C4-2B (cell line): ENCODE results near the gene EVI5.
"Not testable (repeated sequence)": the region's sequence is repeated elsewhere in the genome, so short reads cannot be mapped to it uniquely, and the experiment has no call there.

Experiments
- H3K27ac ChIP-seq: fragments of 450-650 bp; 2 replicates; pipeline ENCODE4 v1.5.1; 2017
- ZFX ChIP-seq: fragments of 450-650 bp; IDR thresholded peaks from 2 replicates; pipeline ENCODE4 v1.6.1; 2017
- TF ChIP-seq, protein P1 (sequence below): fragments of 450-650 bp; conservative IDR thresholded peaks from 2 replicates; pipeline ENCODE4 v1.5.1; 2017; ENCODE audit warnings: mild to moderate bottlenecking

Gene EVI5

GRCh38 chr1:92778376-92778775 lies 6.5 kb downstream of the EVI5 start:
- no peak overlapping the region for H3K27ac ChIP-seq
- TF ChIP-seq, protein P1, sequence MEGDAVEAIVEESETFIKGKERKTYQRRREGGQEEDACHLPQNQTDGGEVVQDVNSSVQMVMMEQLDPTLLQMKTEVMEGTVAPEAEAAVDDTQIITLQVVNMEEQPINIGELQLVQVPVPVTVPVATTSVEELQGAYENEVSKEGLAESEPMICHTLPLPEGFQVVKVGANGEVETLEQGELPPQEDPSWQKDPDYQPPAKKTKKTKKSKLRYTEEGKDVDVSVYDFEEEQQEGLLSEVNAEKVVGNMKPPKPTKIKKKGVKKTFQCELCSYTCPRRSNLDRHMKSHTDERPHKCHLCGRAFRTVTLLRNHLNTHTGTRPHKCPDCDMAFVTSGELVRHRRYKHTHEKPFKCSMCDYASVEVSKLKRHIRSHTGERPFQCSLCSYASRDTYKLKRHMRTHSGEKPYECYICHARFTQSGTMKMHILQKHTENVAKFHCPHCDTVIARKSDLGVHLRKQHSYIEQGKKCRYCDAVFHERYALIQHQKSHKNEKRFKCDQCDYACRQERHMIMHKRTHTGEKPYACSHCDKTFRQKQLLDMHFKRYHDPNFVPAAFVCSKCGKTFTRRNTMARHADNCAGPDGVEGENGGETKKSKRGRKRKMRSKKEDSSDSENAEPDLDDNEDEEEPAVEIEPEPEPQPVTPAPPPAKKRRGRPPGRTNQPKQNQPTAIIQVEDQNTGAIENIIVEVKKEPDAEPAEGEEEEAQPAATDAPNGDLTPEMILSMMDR, result no peak
- TF ChIP-seq ZFX, result no peak

DNA sequence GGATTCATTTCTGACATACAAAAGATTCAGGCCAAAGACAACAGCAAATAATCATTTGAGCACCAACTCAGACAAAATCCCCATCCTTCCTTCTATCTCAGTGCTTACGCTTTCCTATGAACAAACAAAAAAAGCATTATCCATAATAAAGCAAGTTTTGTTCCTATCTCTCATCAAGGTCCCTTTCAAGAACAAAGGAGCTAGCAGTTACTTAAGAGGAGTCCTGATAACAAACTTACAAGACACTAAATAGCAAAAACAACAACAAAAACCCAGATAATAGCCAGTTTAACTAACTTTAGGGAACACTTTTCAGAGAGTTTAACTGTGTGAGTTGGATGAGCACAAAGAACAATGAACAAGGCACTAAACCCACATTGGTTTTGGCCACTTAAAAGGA lies 10.5 kb downstream of the EVI5 start:
- H3K27ac ChIP-seq, result no peak overlapping the region
- no peak for TF ChIP-seq ZFX
- TF ChIP-seq, protein P1, result no peak

DNA sequence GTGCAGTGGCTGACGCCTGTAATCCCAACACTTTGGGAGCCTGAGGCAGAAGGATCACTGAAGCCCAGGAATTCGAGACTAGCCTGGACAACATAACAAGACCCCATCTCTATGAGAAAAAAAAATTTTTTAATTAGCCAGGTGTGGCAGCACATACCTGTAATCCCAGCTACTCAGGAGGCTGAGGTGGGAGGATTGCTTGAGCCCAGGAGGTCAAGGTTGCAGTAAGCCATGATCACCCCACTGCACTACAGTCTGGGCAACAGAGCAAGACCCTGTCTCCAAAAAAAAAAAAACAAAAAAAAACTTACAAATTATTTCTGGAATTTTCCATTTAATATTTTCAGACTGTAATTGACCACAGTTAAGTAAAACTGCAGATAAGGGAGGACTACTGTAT lies 11.2 kb downstream of the EVI5 start:
- not testable (repeated sequence) for H3K27ac ChIP-seq

DNA sequence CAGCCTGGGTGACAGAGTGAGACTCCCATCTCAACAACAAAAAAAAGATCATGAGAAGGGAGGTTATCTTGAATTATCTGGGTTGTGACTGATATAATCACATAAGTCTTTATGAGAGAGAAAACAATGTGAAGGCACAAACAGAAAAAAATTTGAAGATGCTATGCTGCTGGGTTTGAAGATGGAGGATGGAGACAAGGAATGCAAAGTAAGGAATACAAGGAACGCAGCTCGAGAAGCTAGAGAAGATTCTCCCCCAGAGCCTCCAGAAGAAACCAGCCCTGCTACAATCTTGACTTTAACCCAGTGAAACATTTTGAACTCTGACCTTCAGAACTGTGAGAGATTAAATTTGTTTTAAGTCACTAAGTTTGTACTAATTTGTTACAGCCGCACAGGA lies 15.1 kb downstream of the EVI5 start:
- no peak overlapping the region for H3K27ac ChIP-seq
- TF ChIP-seq, protein P1, result no peak
- TF ChIP-seq ZFX, result no peak

- TF ChIP-seq, protein P1, result no peak
- TF ChIP-seq ZFX, result no peak
- H3K27ac ChIP-seq, result no peak overlapping the region
Measured at GRCh38 chr1:92768915-92769314, 16.0 kb downstream of the EVI5 start.

- H3K27ac ChIP-seq, result no peak overlapping the region
- no peak for TF ChIP-seq ZFX
- TF ChIP-seq, protein P1, result no peak
Measured at GRCh38 chr1:92768296-92768695, 16.6 kb downstream of the EVI5 start.

GRCh38 chr1:92764116-92764515 lies 20.8 kb downstream of the EVI5 start:
- no peak overlapping the region for H3K27ac ChIP-seq

GRCh38 chr1:92762355-92762754 lies 22.6 kb downstream of the EVI5 start:
- H3K27ac ChIP-seq, result no peak overlapping the region
- no peak for TF ChIP-seq ZFX
- TF ChIP-seq, protein P1, result no peak

More at GRCh38 chr1:92764116-92764515, 20.8 kb downstream of the EVI5 start:
- TF ChIP-seq, protein P1, result no peak
- TF ChIP-seq ZFX, result no peak
